ENCODE results near the gene ZNF664.

- no peak for TF ChIP-seq CEBPZ (IDR thresholded peaks at IDR 0.05; ENCODE audit: low read length)
- TF ChIP-seq, protein P1, sequence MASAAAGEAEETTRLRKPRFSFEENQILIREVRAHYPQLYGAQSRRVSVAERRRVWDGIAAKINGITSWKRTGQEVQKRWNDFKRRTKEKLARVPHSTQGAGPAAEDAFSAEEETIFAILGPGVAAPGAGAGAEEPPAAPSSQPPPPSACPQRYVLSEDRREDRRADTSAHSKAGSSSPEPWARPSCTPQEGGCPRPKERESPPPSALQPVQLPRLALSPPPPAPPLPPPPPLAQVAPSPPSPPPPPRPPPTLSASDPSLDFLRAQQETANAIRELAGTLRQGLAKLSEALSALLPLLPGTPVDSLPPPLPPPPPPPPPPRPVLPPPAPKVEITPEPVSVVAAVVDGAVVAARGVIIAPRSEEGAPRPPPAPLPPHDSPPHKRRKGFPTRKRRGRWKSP (CRISPR knock-in tag; IDR thresholded peaks at IDR 0.05), result no peak
- no peak for TF ChIP-seq CAMTA2 (CRISPR knock-in tag; IDR thresholded peaks at IDR 0.05; ENCODE audit: borderline replicate concordance)
- no peak for TF ChIP-seq TP53 (CRISPR knock-in tag; conservative IDR thresholded peaks at IDR 0.05)
- TF ChIP-seq, protein P2, sequence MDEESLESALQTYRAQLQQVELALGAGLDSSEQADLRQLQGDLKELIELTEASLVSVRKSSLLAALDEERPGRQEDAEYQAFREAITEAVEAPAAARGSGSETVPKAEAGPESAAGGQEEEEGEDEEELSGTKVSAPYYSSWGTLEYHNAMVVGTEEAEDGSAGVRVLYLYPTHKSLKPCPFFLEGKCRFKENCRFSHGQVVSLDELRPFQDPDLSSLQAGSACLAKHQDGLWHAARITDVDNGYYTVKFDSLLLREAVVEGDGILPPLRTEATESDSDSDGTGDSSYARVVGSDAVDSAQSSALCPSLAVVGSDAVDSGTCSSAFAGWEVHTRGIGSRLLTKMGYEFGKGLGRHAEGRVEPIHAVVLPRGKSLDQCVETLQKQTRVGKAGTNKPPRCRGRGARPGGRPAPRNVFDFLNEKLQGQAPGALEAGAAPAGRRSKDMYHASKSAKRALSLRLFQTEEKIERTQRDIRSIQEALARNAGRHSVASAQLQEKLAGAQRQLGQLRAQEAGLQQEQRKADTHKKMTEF (CRISPR knock-in tag; IDR thresholded peaks at IDR 0.05), result peak; percentile 43; the same call in 1 of the 2 replicates
- TF ChIP-seq CTCF (CRISPR knock-in tag; IDR thresholded peaks at IDR 0.05), result peak; percentile 39
- no peak for TF ChIP-seq SP140L (CRISPR knock-in tag; IDR thresholded peaks at IDR 0.05; ENCODE audit: borderline replicate concordance)
- no peak for TF ChIP-seq ZNF318 (CRISPR knock-in tag; IDR thresholded peaks at IDR 0.05)
- TF ChIP-seq, protein P3, sequence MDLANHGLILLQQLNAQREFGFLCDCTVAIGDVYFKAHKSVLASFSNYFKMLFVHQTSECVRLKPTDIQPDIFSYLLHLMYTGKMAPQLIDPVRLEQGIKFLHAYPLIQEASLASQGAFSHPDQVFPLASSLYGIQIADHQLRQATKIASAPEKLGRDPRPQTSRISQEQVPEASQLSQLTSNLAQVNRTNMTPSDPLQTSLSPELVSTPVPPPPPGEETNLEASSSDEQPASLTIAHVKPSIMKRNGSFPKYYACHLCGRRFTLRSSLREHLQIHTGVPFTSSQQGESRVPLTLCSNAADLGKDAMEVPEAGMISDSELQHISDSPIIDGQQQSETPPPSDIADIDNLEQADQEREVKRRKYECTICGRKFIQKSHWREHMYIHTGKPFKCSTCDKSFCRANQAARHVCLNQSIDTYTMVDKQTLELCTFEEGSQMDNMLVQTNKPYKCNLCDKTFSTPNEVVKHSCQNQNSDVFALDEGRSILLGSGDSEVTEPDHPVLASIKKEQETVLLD (CRISPR knock-in tag; IDR thresholded peaks at IDR 0.05; ENCODE audit: low read depth), result no peak
Measured at GRCh38 chr12:123948796-123949769, 23.9 kb upstream of the ZNF664 start.
